Measurements from ENCODE around the gene STAB2. TPM values are rescaled to one million over a fixed set of nuclear protein-coding genes. Genes with fewer than 3 reads are reported as not detected.

STAB2 gene
- total RNA-seq, 1 donor, result not detected

GRCh38 chr12:103731539-103731938 lies 144.5 kb downstream of the STAB2 start:
- no peak overlapping the region for H3K4me3 ChIP-seq (ENCODE audit: low read depth, low read length)
- TF ChIP-seq CTCF (IDR thresholded peaks at IDR 0.05; ENCODE audit: insufficient read depth, low read depth, low read length), result no peak
- no peak for DNase-seq (ENCODE audit: low read depth)

GRCh38 chr12:103734863-103735262 lies 147.8 kb downstream of the STAB2 start:
- no peak overlapping the region for H3K4me3 ChIP-seq (ENCODE audit: low read depth, low read length)
- no peak for TF ChIP-seq CTCF (IDR thresholded peaks at IDR 0.05; ENCODE audit: insufficient read depth, low read depth, low read length)
- no peak for DNase-seq (ENCODE audit: low read depth)

GRCh38 chr12:103735291-103735690 lies 148.2 kb downstream of the STAB2 start:
- no peak for DNase-seq (ENCODE audit: low read depth)
- no peak overlapping the region for H3K4me3 ChIP-seq (ENCODE audit: low read depth, low read length)
- no peak for TF ChIP-seq CTCF (IDR thresholded peaks at IDR 0.05; ENCODE audit: insufficient read depth, low read depth, low read length)

GRCh38 chr12:103736572-103736971 lies 149.5 kb downstream of the STAB2 start:
- DNase-seq (ENCODE audit: low read depth), result no peak
- no peak overlapping the region for H3K4me3 ChIP-seq (ENCODE audit: low read depth, low read length)
- no peak for TF ChIP-seq CTCF (IDR thresholded peaks at IDR 0.05; ENCODE audit: insufficient read depth, low read depth, low read length)

GRCh38 chr12:103737881-103738280 lies 150.8 kb downstream of the STAB2 start:
- no peak for TF ChIP-seq CTCF (IDR thresholded peaks at IDR 0.05; ENCODE audit: insufficient read depth, low read depth, low read length)
- DNase-seq (ENCODE audit: low read depth), result no peak
- no peak overlapping the region for H3K4me3 ChIP-seq (ENCODE audit: low read depth, low read length)

- no peak for TF ChIP-seq CTCF (IDR thresholded peaks at IDR 0.05; ENCODE audit: insufficient read depth, low read depth, low read length)
- no peak overlapping the region for H3K4me3 ChIP-seq (ENCODE audit: low read depth, low read length)
- peak; percentile 18 for DNase-seq (ENCODE audit: low read depth)
These were observed 155.4 kb downstream of the STAB2 start for GRCh38 chr12:103742349-103742932.

GRCh38 chr12:103743788-103744187 lies 156.7 kb downstream of the STAB2 start:
- DNase-seq (ENCODE audit: low read depth), result no peak
- no peak for TF ChIP-seq CTCF (IDR thresholded peaks at IDR 0.05; ENCODE audit: insufficient read depth, low read depth, low read length)
- H3K4me3 ChIP-seq (ENCODE audit: low read depth, low read length), result no peak overlapping the region

All from fibroblast of villous mesenchyme (primary cell).